GM12878 (cell line): Measurements from ENCODE around the gene F2. TPM values are rescaled to one million over a fixed set of nuclear protein-coding genes. Genes with fewer than 3 reads are reported as not detected.
"Not testable (repeated sequence)": the region's sequence is repeated elsewhere in the genome, so short reads cannot be mapped to it uniquely, and the experiment has no call there.

ENCODE experiments used
- ATAC-seq: fragments of 200-7000 bp; cut with Tn5 transposase; 3 replicates; pipeline ENCODE4 v1.9.1; 2020; ENCODE audit warnings: mild to moderate bottlenecking, moderate library complexity
- BruUV-seq: library from RNA; stranded (reverse); fragments of 400-500 nt; replicated peaks from 2 replicates; lab custom pipeline; 2021; lab: Mats Ljungman, UMichigan
- CTCF ChIA-PET: fragments of 300-600 bp; sonication (Branson Sonifier 250); formaldehyde crosslinking; extraction: SDS; loops from one replicate; lab custom pipeline; 2021; ENCODE audit warnings: inconsistent platforms; lab: Yijun Ruan, JAX
- POLR2A ChIA-PET: fragments of 350-600 bp; formaldehyde crosslinking; extraction: SDS; loops from one replicate; lab custom pipeline; 2021; ENCODE audit warnings: inconsistent platforms; lab: Charles Lee
- RAD21 ChIA-PET: fragments of 300-600 bp; sonication (Branson Sonifier 250); formaldehyde crosslinking; loops from one replicate; lab custom pipeline; 2023; ENCODE audit warnings: antibody characterized with exemption; ENCODE audit not compliant: unreplicated experiment; lab: Charles Lee
- SMC1A ChIA-PET: fragments of 300-600 bp; sonication (Branson Sonifier 250); formaldehyde crosslinking; loops from one replicate; lab custom pipeline; 2023; ENCODE audit not compliant: unreplicated experiment, uncharacterized antibody; lab: Charles Lee
- DNase-seq: peaks from one replicate; pipeline ENCODE4 v3.0.0-alpha.2; 2011; ENCODE audit warnings: low read depth, low spot score
- FAIRE-seq: peaks from 3 replicates; lab custom pipeline; 2011; peaks lifted over from hg19 to GRCh38; lab: Jason Lieb, UNC
- H2AFZ ChIP-seq: 2 replicates; pipeline ENCODE4 v1.6.0; 2011; ENCODE audit warnings: low read depth, low read length, control low read depth; ENCODE audit not compliant: control insufficient read depth
- H3K27ac ChIP-seq: 2 replicates; pipeline ENCODE4 v1.5.1; 2011; ENCODE audit warnings: control low read depth; ENCODE audit not compliant: control insufficient read depth, insufficient read depth
- H3K27me3 ChIP-seq, 2 experiments: replicated peaks in 1 of 2; 2 replicates each; pipeline versions ENCODE4 v1.6.0 to v1.6.1; 2011; ENCODE audit warnings: low read length in 1 of 2; ENCODE audit not compliant: control insufficient read depth in 2 of 2, insufficient read depth in 2 of 2
- H3K36me3 ChIP-seq, 2 experiments: 2 replicates each; pipeline ENCODE4 v1.5.1; 2011; ENCODE audit warnings: low read length in 1 of 2; ENCODE audit not compliant: control insufficient read depth in 2 of 2, insufficient read depth in 2 of 2
- H3K4me1 ChIP-seq: 2 replicates; pipeline ENCODE4 v1.6.1; 2011; ENCODE audit warnings: mild to moderate bottlenecking, low read length, moderate library complexity, mixed read lengths; ENCODE audit not compliant: control insufficient read depth, insufficient read depth
- H3K4me2 ChIP-seq: 2 replicates; pipeline ENCODE4 v1.6.0; 2011; ENCODE audit warnings: control low read depth; ENCODE audit not compliant: control insufficient read depth, insufficient read depth
- H3K4me3 ChIP-seq: fragments of 200-600 bp; sonication (generic); 2 replicates; pipeline ENCODE4 v1.5.1; 2016
- H3K79me2 ChIP-seq: 2 replicates; pipeline ENCODE4 v1.6.0; 2011; ENCODE audit warnings: low read length; ENCODE audit not compliant: control insufficient read depth, insufficient read depth
- H3K9ac ChIP-seq: 2 replicates; pipeline ENCODE4 v1.8.0; 2011; ENCODE audit warnings: low read length, control low read depth, mixed read lengths; ENCODE audit not compliant: control insufficient read depth, insufficient read depth
- H3K9me3 ChIP-seq: replicated peaks from 3 replicates; pipeline ENCODE4 v1.5.1; 2011; ENCODE audit warnings: mild to moderate bottlenecking, low read length; ENCODE audit not compliant: control insufficient read depth, insufficient read depth
- H4K20me1 ChIP-seq: 2 replicates; pipeline ENCODE4 v1.6.0; 2011; ENCODE audit not compliant: control insufficient read depth, insufficient read depth
- BCLAF1 ChIP-seq: fragments of 450-650 bp; IDR thresholded peaks from 2 replicates; pipeline ENCODE4 v1.6.1; 2017; ENCODE audit warnings: antibody characterized with exemption, mild to moderate bottlenecking, moderate library complexity
- POLR2A ChIP-seq: IDR thresholded peaks from 2 replicates; pipeline ENCODE4 v1.6.1; 2011; ENCODE audit warnings: low read depth, mild to moderate bottlenecking, low read length
- WGBS: methylation state at CpG from one replicate; pipeline ENCODE4 v1.1.6; 2016; ENCODE audit warnings: low lambda C conversion rate; ENCODE audit not compliant: insufficient replicate concordance, insufficient coverage; ENCODE audit errors: missing lambda C conversion rate; 5-methylcytosine and 5-hydroxymethylcytosine counted together
- in situ Hi-C: fragments of 300-500 bp; cut with MboI; formaldehyde crosslinking; loops from 9 replicates; pipeline ENCODE4 v1.14.3; 2018; ENCODE audit warnings: mixed read lengths
- intact Hi-C: fragments of 100-400 bp; cut with micrococcal nuclease; formaldehyde crosslinking; loops from one replicate; pipeline ENCODE4 v1.14.2; 2022; ENCODE audit not compliant: unreplicated experiment
- polyA plus RNA-seq, 11 experiments: library from polyadenylated mRNA; depleted of rRNA in 4 of 11; unstranded in 6 of 11; stranded (reverse) in 5 of 11; fragments of >200 nt; fragmentation: Nextera tagmentation in 4 of 11; fragmentation: Illumina TruSeq in 1 of 11; extraction: Ambion mirVana in 4 of 11; extraction: Trizol in 1 of 11; gene quantifications; 1 replicate in 1 of 11; 2 replicates in 10 of 11; pipeline versions ENCODE4 v1.2.1 to v1.2.3, GENCODE V29; 2011 to 2016; ENCODE audit warnings: inconsistent platforms in 2 of 11, missing spikeins in 2 of 11, low read depth in 1 of 11
- total RNA-seq, 4 experiments: library from RNA; depleted of rRNA in 3 of 4; stranded (reverse); fragments of >200 nt in 3 of 4; fragmentation: Illumina TruSeq in 1 of 4; extraction: Trizol in 1 of 4; gene quantifications; 2 replicates each; pipeline versions ENCODE4 v1.2.1 to v1.2.3, GENCODE V29; 2013 to 2021

The F2 gene
- total and polyA plus RNA-seq, 10 of the 15 experiments (the other 5 are each of a cell fraction or from before 2014, with no cell fraction given), result 0.23 to 0.72 TPM; not detected in 8

- Histone ChIP-seq H4K20me1 (no peaks in the 10 kb centered on the region; the same call in 1 of the 2 replicates), H3K36me3 (peaks cover 17 to 20% of the 10 kb centered on the region in 2 experiments; a peak in 3 of 4 replicates), H3K9ac (no peak overlapping the region), H3K4me3 (no peak overlapping the region), H3K27ac (no peak overlapping the region), H3K79me2 (peaks cover 7% of the 10 kb centered on the region), H2AFZ (no peak overlapping the region), H3K4me2 (no peak overlapping the region), H3K4me1 (peaks cover 4% of the 10 kb centered on the region), H3K9me3 (no peaks in the 10 kb centered on the region), H3K27me3 (no peaks in the 10 kb centered on the region)
- POLR2A ChIA-PET, result no interaction called here
- RAD21 ChIA-PET, result no interaction called here
- DNase-seq (no peak), FAIRE-seq (no peak), ATAC-seq (no peak)
- SMC1A ChIA-PET, result no interaction called here
- WGBS, result 97% methylated on average over 7 of the region's 7 CpGs
- in situ Hi-C loops (no loop called here), intact Hi-C loops (no loop called here)
- CTCF ChIA-PET, result no interaction called here
- BruUV-seq, result no TSS peak
- TF ChIP-seq POLR2A, result peak; percentile 43; the same call in 1 of the 2 replicates
- no peak for TF ChIP-seq BCLAF1
- TF ChIP-seq, all 136 proteins: peak for 1
Observed at GRCh38 chr11:46706886-46707285, 12.1 kb upstream of the F2 start.

- H4K20me1 ChIP-seq, H3K4me3 ChIP-seq, H3K27ac ChIP-seq, RAD21 ChIA-PET, intact Hi-C loops, H3K9me3 ChIP-seq, FAIRE-seq, CTCF ChIA-PET, H2AFZ ChIP-seq, H3K79me2 ChIP-seq, H3K4me2 ChIP-seq, BruUV-seq, in situ Hi-C loops, H3K4me1 ChIP-seq, ATAC-seq, SMC1A ChIA-PET, H3K9ac ChIP-seq, DNase-seq, H3K27me3 ChIP-seq: not testable (repeated sequence)
- POLR2A ChIA-PET, result interaction anchor here (0.7 kb wide), 1 partner anchor 17 kb away, joined by 3 read pairs; no protein-coding TSS in a partner anchor
- WGBS, result 94% methylated on average over 9 of the region's 9 CpGs
- peaks cover 8 to 16% of the 10 kb centered on the region in 2 experiments; a peak in 3 of 4 replicates for H3K36me3 ChIP-seq
Observed at GRCh38 chr11:46709351-46709750, 9.7 kb upstream of the F2 start.
